ENCODE measurements around the gene MCC. TPM values are rescaled to one million over a fixed set of nuclear protein-coding genes. Genes with fewer than 3 reads are reported as not detected.

Gene MCC
- total RNA-seq, 4 donors from 2014 or later: 1.2 to 133 (median 8.5) TPM

DNA sequence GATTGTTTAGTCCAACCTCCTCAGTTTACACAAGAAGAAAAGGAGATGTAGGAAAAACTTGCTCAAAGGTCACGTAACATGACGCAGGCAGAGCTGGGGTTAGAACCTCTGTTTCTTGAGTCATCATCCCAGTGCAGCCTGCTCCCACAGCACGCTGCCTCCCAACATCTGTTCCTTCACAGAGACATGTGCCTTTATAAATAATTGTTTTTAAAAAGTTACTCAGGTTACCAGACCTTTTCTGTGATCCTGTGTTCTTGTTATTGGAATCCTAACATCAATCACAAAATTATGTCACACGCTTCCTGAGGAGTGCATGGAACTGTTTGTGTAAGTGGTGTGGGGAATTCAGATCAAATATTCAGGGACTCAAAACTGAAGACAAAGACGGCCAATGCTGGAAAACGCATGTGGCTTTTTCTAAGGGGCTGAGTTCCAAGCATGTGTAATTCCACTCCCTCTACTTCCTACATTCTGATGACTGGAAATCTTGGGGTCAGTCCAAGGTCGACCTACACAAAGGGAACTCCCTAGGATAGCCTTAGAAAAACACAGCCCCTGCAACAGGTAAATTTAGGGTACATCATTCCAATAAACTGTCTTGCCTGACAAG, 237.8 kb downstream of the MCC start:
- DNase-seq: peak in 1 of 3 donors; percentile 64
- TF ChIP-seq POLR2A (IDR thresholded peaks at IDR 0.05): no peak
- TF ChIP-seq, protein P1, sequence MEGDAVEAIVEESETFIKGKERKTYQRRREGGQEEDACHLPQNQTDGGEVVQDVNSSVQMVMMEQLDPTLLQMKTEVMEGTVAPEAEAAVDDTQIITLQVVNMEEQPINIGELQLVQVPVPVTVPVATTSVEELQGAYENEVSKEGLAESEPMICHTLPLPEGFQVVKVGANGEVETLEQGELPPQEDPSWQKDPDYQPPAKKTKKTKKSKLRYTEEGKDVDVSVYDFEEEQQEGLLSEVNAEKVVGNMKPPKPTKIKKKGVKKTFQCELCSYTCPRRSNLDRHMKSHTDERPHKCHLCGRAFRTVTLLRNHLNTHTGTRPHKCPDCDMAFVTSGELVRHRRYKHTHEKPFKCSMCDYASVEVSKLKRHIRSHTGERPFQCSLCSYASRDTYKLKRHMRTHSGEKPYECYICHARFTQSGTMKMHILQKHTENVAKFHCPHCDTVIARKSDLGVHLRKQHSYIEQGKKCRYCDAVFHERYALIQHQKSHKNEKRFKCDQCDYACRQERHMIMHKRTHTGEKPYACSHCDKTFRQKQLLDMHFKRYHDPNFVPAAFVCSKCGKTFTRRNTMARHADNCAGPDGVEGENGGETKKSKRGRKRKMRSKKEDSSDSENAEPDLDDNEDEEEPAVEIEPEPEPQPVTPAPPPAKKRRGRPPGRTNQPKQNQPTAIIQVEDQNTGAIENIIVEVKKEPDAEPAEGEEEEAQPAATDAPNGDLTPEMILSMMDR (IDR thresholded peaks at IDR 0.05): no peak
- Histone ChIP-seq H3K4me3 (no peak overlapping the region), H3K27me3 (no peaks in the 10 kb centered on the region), H3K36me3 (no peaks in the 10 kb centered on the region), H3K9me3 (no peaks in the 10 kb centered on the region), H3K27ac (peak overlapping the region in 2 of 4 donors; percentile 50 to 55), H3K4me1 (peaks cover 0 to 8% (median 0%) of the 10 kb centered on the region in 4 donors)

DNA sequence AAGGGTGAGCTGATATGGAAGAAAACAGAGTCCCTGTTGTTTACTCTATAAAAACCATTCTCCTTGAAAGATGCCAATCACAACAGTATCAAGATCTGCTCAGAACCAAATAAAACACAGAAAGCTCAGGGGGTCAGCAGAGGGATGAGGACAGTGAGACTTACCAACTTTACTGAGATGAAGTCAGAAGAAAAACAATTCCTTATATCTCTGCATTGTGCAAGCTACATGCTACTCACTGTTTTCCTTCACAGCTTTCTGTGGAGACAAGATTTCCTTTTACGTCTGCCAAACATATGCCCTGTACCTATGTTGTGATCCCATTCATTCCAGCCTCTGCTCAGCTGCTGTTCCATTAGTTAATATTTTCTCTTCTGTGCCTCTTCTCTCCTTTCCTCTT, 239.0 kb downstream of the MCC start:
- H3K36me3 ChIP-seq: no peaks in the 10 kb centered on the region
- no peak for DNase-seq
- no peaks in the 10 kb centered on the region for H3K27me3 ChIP-seq
- TF ChIP-seq, protein P1 (IDR thresholded peaks at IDR 0.05): no peak
- TF ChIP-seq POLR2A (IDR thresholded peaks at IDR 0.05): no peak
- H3K27ac ChIP-seq: peak overlapping the region in 2 of 4 donors; percentile 55 to 61
- H3K4me3 ChIP-seq: no peak overlapping the region
- H3K9me3 ChIP-seq: no peaks in the 10 kb centered on the region
- H3K4me1 ChIP-seq: peaks cover 0 to 8% (median 0%) of the 10 kb centered on the region in 4 donors

DNA sequence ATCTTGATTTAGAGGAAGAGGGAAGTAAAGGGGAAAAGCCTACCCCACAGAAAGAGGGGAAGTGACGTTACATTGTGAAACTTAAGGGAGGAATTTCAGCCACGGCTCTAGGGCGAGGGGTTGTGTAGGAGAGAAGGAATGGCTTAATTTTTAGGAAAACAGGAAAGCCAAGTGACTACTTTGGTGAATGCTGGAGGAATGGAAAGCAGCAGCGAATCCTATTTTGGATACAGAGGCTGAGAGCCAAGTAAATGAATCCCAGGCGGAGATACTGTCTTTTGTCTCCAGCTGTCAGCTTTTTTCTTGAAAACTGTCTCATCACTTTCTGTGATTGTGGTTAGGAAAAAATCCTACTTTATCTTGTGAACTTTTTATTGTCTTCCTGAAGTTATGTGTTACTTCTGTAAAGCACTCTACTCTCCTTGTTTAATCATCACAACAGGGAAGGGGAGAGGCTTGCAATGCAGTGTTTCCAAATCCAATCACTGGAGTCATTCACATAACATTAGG, 241.8 kb downstream of the MCC start:
- no peak for DNase-seq
- no peaks in the 10 kb centered on the region for H3K9me3 ChIP-seq
- TF ChIP-seq POLR2A (IDR thresholded peaks at IDR 0.05): no peak
- TF ChIP-seq, protein P1 (IDR thresholded peaks at IDR 0.05): no peak
- H3K36me3 ChIP-seq: no peaks in the 10 kb centered on the region
- no peak overlapping the region for H3K4me3 ChIP-seq
- H3K27ac ChIP-seq: peak overlapping the region in 3 of 4 donors; percentile 11 to 65 (median 40)
- H3K27me3 ChIP-seq: no peaks in the 10 kb centered on the region
- H3K4me1 ChIP-seq: peaks cover 0 to 8% (median 0%) of the 10 kb centered on the region in 4 donors

DNA sequence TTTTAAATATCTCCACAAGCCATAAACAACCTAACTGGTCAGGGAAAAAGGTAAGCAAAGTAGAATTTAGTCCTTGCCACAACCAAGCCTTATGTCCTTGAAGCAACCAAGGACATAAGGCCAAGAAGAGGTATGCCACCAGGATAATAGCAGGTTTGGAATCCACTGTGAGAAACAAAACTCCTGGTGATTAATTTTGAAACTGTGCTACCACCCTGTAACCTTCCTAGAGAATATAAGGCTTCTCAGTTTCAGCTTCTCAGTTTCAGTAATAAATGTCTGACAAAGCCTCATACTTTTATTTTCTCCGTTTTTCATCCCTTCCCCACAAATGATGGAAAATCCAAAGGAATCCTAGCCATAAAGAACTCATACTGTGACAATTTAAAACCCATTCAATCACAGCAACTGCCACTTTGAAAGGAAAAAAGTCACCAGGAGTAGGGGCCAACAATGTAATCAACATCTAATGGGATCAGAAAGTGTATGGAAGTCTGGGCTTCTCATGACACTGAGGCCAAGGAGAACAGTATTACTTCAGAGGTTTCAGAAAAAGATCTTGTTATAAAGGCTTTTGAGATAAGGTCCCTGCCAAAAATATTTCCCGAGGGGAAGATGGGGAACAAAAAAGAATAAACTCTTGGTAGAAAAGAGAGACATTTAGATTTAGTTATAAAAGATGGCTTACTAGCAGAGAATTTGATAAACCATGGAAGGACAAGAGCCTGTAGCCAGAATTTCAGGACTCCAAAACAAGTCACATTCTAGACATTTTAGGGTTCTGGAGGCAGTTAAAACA, 242.6 kb downstream of the MCC start:
- Histone ChIP-seq H3K36me3 (no peaks in the 10 kb centered on the region), H3K4me1 (peaks cover 0 to 8% (median 0%) of the 10 kb centered on the region in 4 donors), H3K4me3 (no peak overlapping the region), H3K9me3 (no peaks in the 10 kb centered on the region), H3K27me3 (no peaks in the 10 kb centered on the region), H3K27ac (peak overlapping the region in 3 of 4 donors; percentile 11 to 65 (median 40))
- TF ChIP-seq, protein P1 (IDR thresholded peaks at IDR 0.05): no peak
- no peak for TF ChIP-seq POLR2A (IDR thresholded peaks at IDR 0.05)
- DNase-seq: no peak

DNA sequence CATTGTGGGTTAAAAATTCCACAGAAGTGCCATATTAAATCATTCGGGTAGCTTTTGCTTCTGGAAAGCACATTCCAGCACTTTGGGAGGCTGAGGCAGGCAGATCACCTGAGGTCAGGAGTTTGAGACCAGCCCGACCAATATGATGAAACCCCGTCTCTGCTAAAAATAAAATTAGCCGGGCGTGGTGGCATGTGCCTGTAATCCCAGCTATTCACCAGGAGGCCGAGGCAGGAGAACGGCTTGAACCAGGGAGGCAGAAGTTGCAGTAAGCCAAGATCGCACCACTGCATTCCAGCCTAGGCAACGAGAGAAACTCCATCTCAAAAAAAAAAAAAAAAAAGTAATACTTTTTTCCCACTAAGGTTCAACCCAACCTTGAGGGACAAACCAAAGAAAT, 243.3 kb downstream of the MCC start:
- no peak for DNase-seq
- H3K27ac ChIP-seq: no peak overlapping the region
- no peak overlapping the region for H3K4me3 ChIP-seq
- no peaks in the 10 kb centered on the region for H3K36me3 ChIP-seq
- TF ChIP-seq, protein P1 (IDR thresholded peaks at IDR 0.05): no peak
- TF ChIP-seq POLR2A (IDR thresholded peaks at IDR 0.05): no peak
- peaks cover 0 to 8% (median 0%) of the 10 kb centered on the region in 4 donors for H3K4me1 ChIP-seq
- no peaks in the 10 kb centered on the region for H3K27me3 ChIP-seq
- no peaks in the 10 kb centered on the region for H3K9me3 ChIP-seq
